ENCODE data around the gene LRRC8C. TPM values are rescaled to one million over a fixed set of nuclear protein-coding genes. Genes with fewer than 3 reads are reported as not detected.

LRRC8C gene
- total and polyA plus RNA-seq, 4 donors, result 0.63 to 3.5 (median 1.5) TPM

- H3K4me1 ChIP-seq (ENCODE audit: control insufficient read depth in 4 of 4, insufficient read depth in 4 of 4, low read length in 3 of 4), result peaks cover 0 to 2% (median 0%) of the 10 kb centered on the region in 4 donors
- WGBS, result 74% methylated on average over 6 of the region's 6 CpGs
- no peak overlapping the region for H3K4me3 ChIP-seq (ENCODE audit: low read depth in 1 of 3, low read length in 3 of 3)
- H3K27ac ChIP-seq (ENCODE audit: low read depth in 1 of 2, low read length in 2 of 2), result no peak overlapping the region
- H3K36me3 ChIP-seq (ENCODE audit: control insufficient read depth in 4 of 4, insufficient read depth in 3 of 4, low read depth in 1 of 4, low read length in 3 of 4), result peaks cover 0 to 3% (median 0%) of the 10 kb centered on the region in 4 donors
- H3K27me3 ChIP-seq (ENCODE audit: control insufficient read depth in 4 of 4, insufficient read depth in 4 of 4, low read length in 3 of 4), result no peaks in the 10 kb centered on the region
- no peaks in the 10 kb centered on the region for H3K9me3 ChIP-seq (ENCODE audit: control insufficient read depth in 4 of 4, low read length in 3 of 4)
- no peak for TF ChIP-seq GABPA (IDR thresholded peaks at IDR 0.05 in 1 of 2, conservative IDR thresholded peaks at IDR 0.05 in 1 of 2)
- no peak for TF ChIP-seq MAX (IDR thresholded peaks at IDR 0.05)
- TF ChIP-seq FOXA2 (IDR thresholded peaks at IDR 0.05), result no peak
- no peak for TF ChIP-seq FOXA1 (IDR thresholded peaks at IDR 0.05)
- no peak for TF ChIP-seq HNF4A (conservative IDR thresholded peaks at IDR 0.05)
- no peak for TF ChIP-seq REST (IDR thresholded peaks at IDR 0.05)
- no peak for TF ChIP-seq NR2F2 (IDR thresholded peaks at IDR 0.05)
- TF ChIP-seq ATF3 (IDR thresholded peaks at IDR 0.05), result no peak
- no peak for TF ChIP-seq RAD21 (IDR thresholded peaks at IDR 0.05)
- no peak for TF ChIP-seq JUND (IDR thresholded peaks at IDR 0.05)
- TF ChIP-seq SP1 (IDR thresholded peaks at IDR 0.05), result no peak
- TF ChIP-seq CTCF (IDR thresholded peaks at IDR 0.05; ENCODE audit: low read depth, low read length, missing input control), result no peak
- no peak for TF ChIP-seq HNF4G (IDR thresholded peaks at IDR 0.05)
- TF ChIP-seq EGR1 (IDR thresholded peaks at IDR 0.05; ENCODE audit: low read depth in 2 of 2), result no peak
- no peak for TF ChIP-seq RXRA (IDR thresholded peaks at IDR 0.05)
- no peak overlapping the region for H3K9ac ChIP-seq (ENCODE audit: low read depth in 1 of 2, low read length in 2 of 2)
- no peak for DNase-seq (ENCODE audit: low spot score)
Measured at GRCh38 chr1:89708751-89709375, 75.9 kb downstream of the LRRC8C start.

- TF ChIP-seq REST (IDR thresholded peaks at IDR 0.05), result no peak
- no peak for TF ChIP-seq RXRA (IDR thresholded peaks at IDR 0.05)
- Histone ChIP-seq H3K9ac (ENCODE audit: low read depth in 1 of 2, low read length in 2 of 2) (no peak overlapping the region), H3K27ac (ENCODE audit: low read depth in 1 of 2, low read length in 2 of 2) (no peak overlapping the region), H3K36me3 (ENCODE audit: control insufficient read depth in 4 of 4, insufficient read depth in 3 of 4, low read depth in 1 of 4, low read length in 3 of 4) (peaks cover 0 to 3% (median 0%) of the 10 kb centered on the region in 4 donors), H3K27me3 (ENCODE audit: control insufficient read depth in 4 of 4, insufficient read depth in 4 of 4, low read length in 3 of 4) (no peaks in the 10 kb centered on the region), H3K9me3 (ENCODE audit: control insufficient read depth in 4 of 4, low read length in 3 of 4) (no peaks in the 10 kb centered on the region), H3K4me1 (ENCODE audit: control insufficient read depth in 4 of 4, insufficient read depth in 4 of 4, low read length in 3 of 4) (peaks cover 0 to 2% (median 0%) of the 10 kb centered on the region in 4 donors), H3K4me3 (ENCODE audit: low read depth in 1 of 3, low read length in 3 of 3) (no peak overlapping the region)
- no peak for DNase-seq (ENCODE audit: low spot score)
- 88% methylated on average over 4 of the region's 4 CpGs for WGBS
Measured at GRCh38 chr1:89710498-89711139, 77.7 kb downstream of the LRRC8C start.

Measured in liver (tissue), 9 donors.